Hepatocyte (in vitro differentiated cells): Measurements from ENCODE around the gene C10orf105. TPM values are rescaled to one million over a fixed set of nuclear protein-coding genes. Genes with fewer than 3 reads are reported as not detected.

Source experiments
- DNase-seq: peaks from one replicate; pipeline ENCODE4 v3.0.0-alpha.2; 2016; ENCODE audit warnings: low spot score
- H2AFZ ChIP-seq: fragments of 200-600 bp; sonication (generic); 2 replicates; pipeline ENCODE4 v1.6.0; 2016; ENCODE audit warnings: antibody characterized with exemption, mild to moderate bottlenecking
- H3K27ac ChIP-seq: fragments of 200-600 bp; sonication (generic); 2 replicates; pipeline ENCODE4 v1.5.1; 2016; ENCODE audit warnings: mild to moderate bottlenecking
- H3K27me3 ChIP-seq: fragments of 200-600 bp; sonication (generic); 2 replicates; pipeline ENCODE4 v1.6.1; 2016
- H3K36me3 ChIP-seq: fragments of 200-600 bp; sonication (generic); replicated peaks from 2 replicates; pipeline ENCODE4 v1.5.1; 2016; ENCODE audit warnings: low read depth; ENCODE audit not compliant: insufficient read depth
- H3K4me1 ChIP-seq: fragments of 200-600 bp; sonication (generic); 2 replicates; pipeline ENCODE4 v1.5.1; 2016; ENCODE audit warnings: mild to moderate bottlenecking, moderate library complexity; ENCODE audit not compliant: insufficient read depth
- H3K4me2 ChIP-seq: fragments of 200-600 bp; sonication (generic); 2 replicates; pipeline ENCODE4 v1.6.0; 2016
- H3K4me3 ChIP-seq: fragments of 200-600 bp; sonication (generic); 2 replicates; pipeline ENCODE4 v1.5.1; 2016; ENCODE audit warnings: mild to moderate bottlenecking
- H3K79me2 ChIP-seq: fragments of 200-600 bp; sonication (generic); 2 replicates; pipeline ENCODE4 v1.6.0; 2017; ENCODE audit warnings: mild to moderate bottlenecking
- H3K9me2 ChIP-seq: fragments of 200-600 bp; sonication (generic); replicated peaks from 2 replicates; pipeline ENCODE4 v1.6.0; 2017; ENCODE audit warnings: mild to moderate bottlenecking; ENCODE audit not compliant: insufficient read depth
- H3K9me3 ChIP-seq: fragments of 200-600 bp; sonication (generic); 2 replicates; pipeline ENCODE4 v1.5.1; 2016; ENCODE audit warnings: low read depth, mild to moderate bottlenecking
- H4K20me1 ChIP-seq: fragments of 200-600 bp; sonication (generic); 2 replicates; pipeline ENCODE4 v1.6.0; 2016; ENCODE audit warnings: mild to moderate bottlenecking; ENCODE audit not compliant: insufficient read depth, poor library complexity, severe bottlenecking
- EZH2 ChIP-seq: fragments of 200-600 bp; sonication (generic); IDR thresholded peaks from 2 replicates; pipeline ENCODE4 v1.6.1; 2016; ENCODE audit warnings: antibody characterized with exemption, mild to moderate bottlenecking, borderline replicate concordance
- EZH2phosphoT487 ChIP-seq: fragments of 200-600 bp; sonication (generic); IDR thresholded peaks from one replicate; pipeline ENCODE4 v1.6.1; 2018; ENCODE audit warnings: antibody characterized with exemption, mild to moderate bottlenecking, low read depth, moderate library complexity; ENCODE audit not compliant: unreplicated experiment, severe bottlenecking
- WGBS: methylation state at CpG from one replicate; pipeline ENCODE4 v1.1.6; 2016; ENCODE audit warnings: low lambda C conversion rate; ENCODE audit errors: missing lambda C conversion rate; 5-methylcytosine and 5-hydroxymethylcytosine counted together
- polyA plus RNA-seq: library from polyadenylated mRNA; unstranded; fragments of >200 nt; fragmentation: Nextera tagmentation; extraction: Ambion mirVana; gene quantifications from 2 replicates; pipeline ENCODE4 v1.2.1, GENCODE V29; 2016
- total RNA-seq: library from RNA; depleted of rRNA; stranded (reverse); fragments of >200 nt; gene quantifications from 2 replicates; pipeline ENCODE4 v1.2.3, GENCODE V29; 2014
- TF ChIP-seq, protein P1 (sequence below): fragments of 200-600 bp; sonication (generic); IDR thresholded peaks from 2 replicates; pipeline ENCODE4 v1.5.1; 2016; ENCODE audit warnings: antibody characterized with exemption, mild to moderate bottlenecking; ENCODE audit not compliant: poor library complexity

C10orf105 gene
- total and polyA plus RNA-seq, 2 experiments from 2014 or later, result not detected

DNA sequence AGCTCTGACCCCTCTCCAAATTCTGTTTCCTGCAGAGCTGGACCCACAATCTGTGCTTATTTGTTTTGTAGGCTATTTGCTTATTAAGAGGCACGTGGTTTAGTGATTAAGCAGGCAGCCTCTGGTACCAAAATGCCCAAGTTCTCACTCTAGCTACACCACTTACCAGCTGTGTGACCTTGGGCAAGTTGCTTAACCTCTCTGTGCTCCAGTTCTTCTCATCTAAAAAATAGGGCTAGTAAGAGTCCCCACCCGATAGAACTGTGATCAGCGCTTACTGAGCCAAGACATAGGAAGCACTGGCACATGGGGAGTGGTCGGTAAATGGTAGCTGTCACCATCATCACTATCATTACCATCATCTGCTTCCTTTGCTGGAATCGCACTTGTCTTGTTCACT, 20.8 kb downstream of the C10orf105 start:
- H3K9me2 ChIP-seq, result no peaks in the 10 kb centered on the region
- DNase-seq, result no peak
- H3K4me2 ChIP-seq, result no peak overlapping the region
- H3K4me1 ChIP-seq, result no peaks in the 10 kb centered on the region
- no peaks in the 10 kb centered on the region for H3K79me2 ChIP-seq
- H3K9me3 ChIP-seq, result no peaks in the 10 kb centered on the region
- no peaks in the 10 kb centered on the region for H3K27me3 ChIP-seq
- H3K27ac ChIP-seq, result no peak overlapping the region
- no peaks in the 10 kb centered on the region for H3K36me3 ChIP-seq
- no peak overlapping the region for H3K4me3 ChIP-seq
- TF ChIP-seq EZH2, result no peak
- TF ChIP-seq, protein P1, sequence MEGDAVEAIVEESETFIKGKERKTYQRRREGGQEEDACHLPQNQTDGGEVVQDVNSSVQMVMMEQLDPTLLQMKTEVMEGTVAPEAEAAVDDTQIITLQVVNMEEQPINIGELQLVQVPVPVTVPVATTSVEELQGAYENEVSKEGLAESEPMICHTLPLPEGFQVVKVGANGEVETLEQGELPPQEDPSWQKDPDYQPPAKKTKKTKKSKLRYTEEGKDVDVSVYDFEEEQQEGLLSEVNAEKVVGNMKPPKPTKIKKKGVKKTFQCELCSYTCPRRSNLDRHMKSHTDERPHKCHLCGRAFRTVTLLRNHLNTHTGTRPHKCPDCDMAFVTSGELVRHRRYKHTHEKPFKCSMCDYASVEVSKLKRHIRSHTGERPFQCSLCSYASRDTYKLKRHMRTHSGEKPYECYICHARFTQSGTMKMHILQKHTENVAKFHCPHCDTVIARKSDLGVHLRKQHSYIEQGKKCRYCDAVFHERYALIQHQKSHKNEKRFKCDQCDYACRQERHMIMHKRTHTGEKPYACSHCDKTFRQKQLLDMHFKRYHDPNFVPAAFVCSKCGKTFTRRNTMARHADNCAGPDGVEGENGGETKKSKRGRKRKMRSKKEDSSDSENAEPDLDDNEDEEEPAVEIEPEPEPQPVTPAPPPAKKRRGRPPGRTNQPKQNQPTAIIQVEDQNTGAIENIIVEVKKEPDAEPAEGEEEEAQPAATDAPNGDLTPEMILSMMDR, result no peak
- no peak for TF ChIP-seq EZH2phosphoT487
- H4K20me1 ChIP-seq, result no peaks in the 10 kb centered on the region
- 89% methylated on average over 5 of the region's 5 CpGs for WGBS
- no peak overlapping the region for H2AFZ ChIP-seq

DNA sequence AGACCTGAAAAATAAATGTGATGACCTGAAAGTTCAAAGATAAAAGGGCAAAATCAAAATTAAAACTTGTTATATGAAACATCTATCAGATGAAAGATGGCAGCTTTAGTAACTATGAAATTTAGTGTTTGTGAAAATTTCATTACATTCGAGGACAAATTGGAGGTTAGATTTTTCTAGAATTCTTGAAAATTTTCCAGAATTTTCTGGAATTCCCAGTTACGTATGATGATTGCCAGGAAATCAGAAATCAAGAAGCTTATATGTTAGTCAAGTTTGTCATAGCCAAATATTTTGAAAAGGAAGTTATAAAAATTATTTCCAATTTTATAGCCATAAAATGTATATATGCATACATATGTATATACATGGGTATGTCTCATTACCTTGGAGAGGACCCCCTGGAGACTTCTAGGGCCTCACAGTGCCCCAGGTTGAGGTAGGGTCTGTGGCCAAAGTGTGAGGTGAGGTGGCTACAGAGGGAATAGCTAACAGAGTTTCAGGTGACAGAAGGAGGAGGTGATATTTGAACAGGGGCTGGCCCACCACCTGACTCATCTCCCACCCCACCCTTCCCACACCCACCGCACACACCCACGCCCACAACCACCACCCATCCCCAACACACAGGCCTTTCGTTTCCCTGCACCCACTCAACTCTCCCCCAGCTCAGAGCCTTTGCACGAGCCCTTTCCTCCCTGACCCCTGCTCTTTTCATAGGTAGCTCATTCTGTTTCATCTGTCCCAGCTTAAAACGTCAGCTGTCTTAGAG, 21.5 kb downstream of the C10orf105 start:
- Histone ChIP-seq H3K36me3 (no peaks in the 10 kb centered on the region), H3K4me1 (no peaks in the 10 kb centered on the region), H3K27me3 (no peaks in the 10 kb centered on the region), H3K4me2 (no peak overlapping the region), H3K9me2 (no peaks in the 10 kb centered on the region), H3K9me3 (no peaks in the 10 kb centered on the region), H3K79me2 (no peaks in the 10 kb centered on the region), H4K20me1 (no peaks in the 10 kb centered on the region), H3K4me3 (no peak overlapping the region), H3K27ac (no peak overlapping the region), H2AFZ (no peak overlapping the region)
- 72% methylated on average over 7 of the region's 7 CpGs for WGBS
- TF ChIP-seq, protein P1, result no peak
- TF ChIP-seq EZH2phosphoT487 (no peak), EZH2 (no peak)
- DNase-seq, result no peak

DNA sequence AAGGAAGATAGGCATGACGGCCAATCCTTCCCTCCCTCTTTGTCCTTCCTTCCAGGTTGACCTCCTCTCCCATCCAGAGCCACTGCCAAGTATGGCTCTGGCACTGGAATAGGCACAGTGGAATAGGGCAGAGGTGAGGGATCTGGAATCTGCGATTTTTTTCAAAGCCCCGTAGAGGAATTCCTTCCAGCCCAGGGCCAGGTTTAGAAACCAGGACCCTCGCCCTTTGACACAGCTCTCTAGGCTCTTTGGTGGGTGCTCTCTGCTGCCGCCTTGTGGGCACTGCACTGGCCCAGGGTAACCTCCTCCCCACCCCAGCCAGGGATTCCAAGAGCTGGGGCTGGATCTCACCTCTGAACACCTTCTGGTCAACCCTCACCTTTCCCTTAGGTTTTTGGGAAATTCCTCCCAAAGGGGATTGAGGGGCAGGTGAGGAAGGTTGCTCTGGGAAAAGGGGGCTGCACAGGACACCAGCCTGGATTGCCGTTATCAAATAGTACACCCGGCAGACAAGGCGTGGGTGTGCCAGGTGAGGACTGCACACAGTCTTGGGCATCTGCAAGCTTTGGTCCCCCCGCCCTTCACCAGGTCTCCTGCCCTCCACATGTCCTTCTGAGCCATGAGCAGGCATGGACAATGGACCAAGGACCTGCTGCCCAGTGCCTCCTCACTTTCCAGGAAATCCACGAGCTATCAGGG, 22.8 kb downstream of the C10orf105 start:
- TF ChIP-seq, protein P1, result peak; percentile 74
- TF ChIP-seq EZH2, result no peak
- no peaks in the 10 kb centered on the region for H3K36me3 ChIP-seq
- no peak overlapping the region for H3K4me3 ChIP-seq
- no peak overlapping the region for H2AFZ ChIP-seq
- H3K27ac ChIP-seq, result no peak overlapping the region
- no peak overlapping the region for H3K4me2 ChIP-seq
- no peaks in the 10 kb centered on the region for H3K27me3 ChIP-seq
- no peaks in the 10 kb centered on the region for H4K20me1 ChIP-seq
- H3K4me1 ChIP-seq, result no peaks in the 10 kb centered on the region
- H3K9me2 ChIP-seq, result no peaks in the 10 kb centered on the region
- peak; percentile 73 for DNase-seq
- H3K9me3 ChIP-seq, result no peaks in the 10 kb centered on the region
- no peaks in the 10 kb centered on the region for H3K79me2 ChIP-seq
- WGBS, result 56% methylated on average over 10 of the region's 10 CpGs
